LHCN-M2 (cell line): ENCODE data around the gene FABP1. TPM values are rescaled to one million over a fixed set of nuclear protein-coding genes. Genes with fewer than 3 reads are reported as not detected.

ENCODE experiments used
- DNase-seq: peaks from one replicate; pipeline ENCODE4 v3.0.0-alpha.2; 2012; ENCODE audit warnings: low read depth
- total RNA-seq: library from RNA; depleted of rRNA; stranded (reverse); fragments of >200 nt; gene quantifications from 2 replicates; pipeline ENCODE4 v1.2.3, GENCODE V29; 2014

The FABP1 gene
- total RNA-seq, 1 experiment from 2014 or later = not detected

DNA sequence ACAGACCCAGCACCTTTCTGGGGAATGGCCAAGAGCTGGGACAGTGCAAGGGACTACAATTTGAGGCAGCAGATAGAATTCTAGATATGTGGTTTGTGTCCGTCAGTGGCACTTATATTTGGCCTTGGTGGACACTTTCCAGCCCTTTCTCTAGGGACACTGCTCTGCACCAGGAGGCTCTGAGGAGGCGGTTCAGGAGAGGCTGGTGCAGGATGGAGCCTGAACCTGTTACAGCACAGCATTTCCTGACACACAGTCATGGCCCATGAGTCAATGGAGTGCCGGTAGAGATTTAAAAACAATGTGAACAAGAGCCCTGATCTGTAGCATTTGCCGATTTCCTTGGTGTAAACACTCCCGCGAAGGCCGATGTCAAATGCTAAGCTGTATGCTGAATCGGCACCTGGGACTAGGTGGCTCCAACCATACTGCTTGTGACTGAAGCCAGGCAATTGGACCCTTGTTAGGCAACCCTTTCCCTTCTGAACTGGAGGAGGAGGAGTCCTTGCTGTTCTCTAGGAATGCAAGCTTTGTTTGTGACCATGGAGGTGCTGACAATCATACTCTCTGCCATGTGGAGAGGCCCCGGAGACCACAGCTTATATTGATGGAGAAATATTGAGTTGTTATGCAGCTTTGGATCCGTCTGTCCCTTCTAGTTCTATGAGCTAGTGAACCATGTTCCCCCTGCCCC, 11.9 kb downstream of the FABP1 start:
- no peak for DNase-seq

GRCh38 chr2:88114889-88115288, 13.0 kb downstream of the FABP1 start:
- DNase-seq = no peak

DNA sequence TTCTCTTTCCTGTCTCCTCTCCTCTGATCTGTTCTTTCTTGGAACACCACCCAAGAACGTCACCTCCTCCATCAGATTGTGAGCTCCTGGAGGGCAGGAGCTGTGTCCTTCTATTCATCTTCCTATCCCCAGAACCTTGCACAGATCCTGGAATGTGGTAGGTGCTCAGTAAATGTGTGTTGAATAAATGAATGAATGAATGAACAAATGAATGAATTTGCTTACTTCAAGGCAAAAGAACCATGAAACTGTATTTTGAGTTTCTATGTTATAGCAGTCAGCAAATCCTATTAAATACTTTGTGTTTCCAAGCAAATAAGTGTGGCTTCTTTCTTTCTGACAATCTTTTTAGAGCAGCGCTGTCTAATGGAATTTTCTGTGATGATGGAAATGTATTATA, 14.8 kb downstream of the FABP1 start:
- DNase-seq = no peak

DNA sequence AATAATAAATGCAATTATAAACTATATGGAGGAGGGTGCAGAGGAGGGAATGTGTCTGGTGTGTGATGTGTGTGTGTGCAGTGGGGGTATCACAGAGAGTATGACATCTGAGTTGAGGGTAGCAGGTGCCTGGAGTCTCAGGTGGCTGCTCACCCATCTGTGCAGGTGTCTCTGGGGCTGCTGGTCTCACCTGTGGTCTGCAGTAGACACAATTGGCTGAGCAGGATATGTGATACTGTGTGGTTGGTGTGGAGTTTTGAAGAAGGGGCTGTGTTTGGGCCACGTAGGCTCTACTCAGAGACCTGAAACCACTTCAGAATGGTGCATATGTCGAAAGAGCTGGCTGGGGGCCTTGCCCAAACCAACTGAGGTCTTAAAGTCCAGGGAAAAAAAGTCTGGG, 17.0 kb downstream of the FABP1 start:
- no peak for DNase-seq

DNA sequence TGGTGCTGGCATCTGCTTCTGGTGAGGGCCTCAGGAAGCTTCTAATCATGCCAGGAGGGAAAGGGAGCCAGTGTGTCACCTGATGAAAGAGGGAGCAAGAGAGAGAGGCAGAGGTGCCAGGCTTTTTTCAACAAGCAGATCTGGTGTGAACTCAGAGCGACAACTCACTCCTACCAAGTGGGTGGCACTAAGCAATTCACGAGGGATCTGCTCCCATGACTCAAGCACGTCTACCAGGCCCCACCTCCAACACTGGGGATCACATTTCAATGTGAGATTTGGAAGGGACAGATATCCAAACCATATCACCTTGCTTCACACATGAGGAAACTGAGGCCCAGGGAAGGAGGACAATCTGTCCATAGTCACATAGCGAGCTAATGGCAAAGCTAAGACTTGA, 19.1 kb downstream of the FABP1 start:
- no peak for DNase-seq

DNA sequence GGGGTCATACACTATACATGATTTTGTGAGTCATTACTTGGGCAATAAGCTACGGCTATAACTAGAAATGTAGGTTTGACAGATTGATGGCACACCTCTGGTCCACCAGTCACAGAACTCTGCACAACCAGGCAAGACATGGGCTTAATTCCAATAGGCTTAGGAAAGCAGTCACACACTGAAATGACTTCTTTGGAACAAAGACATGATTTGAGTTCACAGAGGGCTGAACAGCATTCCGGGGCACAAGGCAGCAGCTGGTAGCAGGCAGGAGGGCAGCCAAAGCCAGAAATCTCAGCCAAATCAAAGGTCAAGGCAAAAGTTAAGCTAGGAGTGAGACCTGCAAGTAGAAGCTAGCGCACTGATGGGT, 27.4 kb downstream of the FABP1 start:
- no peak for DNase-seq

DNA sequence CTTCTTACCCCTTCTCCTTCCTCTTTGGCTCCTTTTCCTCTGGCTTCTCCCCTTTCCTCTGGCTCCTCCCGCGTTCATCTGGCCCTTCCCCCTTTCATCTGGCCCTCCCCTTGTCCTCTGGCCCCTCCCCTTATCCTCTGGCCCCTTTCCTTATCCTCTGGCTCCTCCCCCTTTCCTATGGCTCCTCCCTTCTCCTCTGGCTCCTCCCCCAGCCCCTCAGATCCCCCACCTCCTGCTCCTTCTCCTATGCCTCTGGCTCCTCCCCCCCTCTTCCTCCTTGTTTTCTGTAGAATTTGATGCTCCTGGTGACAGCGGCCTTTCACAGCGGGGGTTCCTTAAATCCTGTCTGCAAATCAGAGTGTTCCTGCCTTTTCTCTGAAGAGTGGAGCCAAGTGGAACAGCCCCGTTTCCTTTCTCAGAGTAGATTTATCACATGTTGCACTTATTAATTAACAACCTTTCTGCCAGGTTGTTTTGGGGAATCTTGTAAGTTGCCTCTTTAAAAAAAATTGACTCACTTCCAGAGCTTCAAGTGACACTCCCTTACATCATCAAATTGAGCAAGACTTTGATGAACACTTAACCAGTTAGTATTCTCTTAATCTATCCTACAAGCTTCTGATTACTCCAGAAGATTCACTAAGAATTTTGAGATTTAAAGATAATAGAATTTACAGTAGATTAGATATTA, 27.9 kb downstream of the FABP1 start:
- peak; percentile 24 for DNase-seq

DNA sequence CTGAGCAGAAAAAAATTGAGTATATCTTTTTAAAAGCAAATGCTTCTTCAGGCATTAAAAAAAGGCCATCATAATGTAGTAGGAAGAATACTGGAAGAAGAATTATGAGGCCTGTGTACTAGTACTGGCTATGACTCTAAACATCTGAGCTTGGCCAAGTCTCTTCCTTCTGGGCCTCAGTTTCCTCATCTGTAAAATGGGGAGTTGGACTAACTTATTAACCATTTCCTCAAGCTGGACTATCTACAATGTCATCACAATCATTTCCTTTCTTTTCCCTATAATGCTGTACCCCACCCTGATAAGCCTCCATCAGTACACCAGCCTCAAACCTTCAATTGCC, 29.3 kb downstream of the FABP1 start:
- DNase-seq = no peak

GRCh38 chr2:88097891-88098557, 29.8 kb downstream of the FABP1 start:
- DNase-seq = no peak

DNA sequence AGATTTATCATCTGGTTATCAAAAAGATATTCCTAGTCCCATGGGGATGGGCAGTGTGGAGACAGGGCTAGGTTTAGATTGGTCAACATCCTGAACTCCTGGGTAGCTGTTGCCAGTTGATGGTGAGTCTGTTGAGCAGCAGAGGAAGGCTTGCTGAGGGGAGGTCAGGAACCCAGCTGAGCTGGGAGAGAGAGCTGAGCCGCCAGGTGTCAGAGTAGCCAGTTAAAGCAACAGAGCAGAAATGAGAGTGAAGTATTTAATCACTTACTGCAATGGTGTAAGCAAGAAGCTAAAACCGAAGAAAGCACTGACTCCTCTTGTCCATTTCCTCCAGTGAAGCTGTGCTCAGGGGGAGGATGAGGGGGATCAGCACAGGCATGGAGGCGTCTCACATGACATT, 30.7 kb downstream of the FABP1 start:
- DNase-seq = no peak

GRCh38 chr2:88096708-88097107, 31.2 kb downstream of the FABP1 start:
- DNase-seq = no peak

DNA sequence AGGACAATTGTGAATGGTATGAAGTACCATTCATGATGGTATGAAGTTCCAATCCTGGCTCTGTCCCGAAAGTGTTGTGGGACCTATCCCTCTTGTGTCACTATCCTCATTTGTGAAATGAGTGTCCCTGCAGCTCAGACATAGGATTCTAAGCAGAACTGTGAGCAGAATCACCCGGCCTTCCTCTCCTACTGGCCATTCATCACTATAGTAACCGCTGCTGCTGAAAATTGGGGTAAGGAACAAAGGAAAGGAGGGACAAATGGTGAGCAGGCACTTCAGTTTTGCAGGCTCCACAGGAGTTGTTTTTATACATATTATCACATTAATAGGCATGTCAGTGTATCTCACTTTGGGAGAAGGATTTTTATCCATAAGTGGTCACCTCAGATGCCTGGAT, 32.8 kb downstream of the FABP1 start:
- no peak for DNase-seq

GRCh38 chr2:88092773-88093172, 35.1 kb downstream of the FABP1 start:
- no peak for DNase-seq

DNA sequence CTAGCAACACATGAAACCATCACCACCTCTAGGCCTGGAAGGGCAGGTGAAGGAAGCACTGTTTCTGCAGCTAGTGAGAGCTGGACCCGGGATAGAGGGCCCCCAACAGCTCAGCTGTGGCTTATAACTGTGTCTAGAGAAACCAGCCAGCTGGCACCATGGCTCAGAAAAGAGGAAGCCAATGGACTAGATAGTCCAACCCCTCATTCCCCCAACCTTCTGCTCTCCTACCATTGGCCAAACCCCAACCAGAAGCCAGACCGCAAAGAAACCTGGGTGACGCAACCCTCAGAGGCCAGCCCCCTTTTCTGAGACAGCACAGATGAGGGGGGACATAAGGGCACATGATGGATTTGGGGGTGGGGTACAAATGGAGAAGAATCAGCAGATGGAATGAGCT, 35.9 kb downstream of the FABP1 start:
- DNase-seq = no peak

DNA sequence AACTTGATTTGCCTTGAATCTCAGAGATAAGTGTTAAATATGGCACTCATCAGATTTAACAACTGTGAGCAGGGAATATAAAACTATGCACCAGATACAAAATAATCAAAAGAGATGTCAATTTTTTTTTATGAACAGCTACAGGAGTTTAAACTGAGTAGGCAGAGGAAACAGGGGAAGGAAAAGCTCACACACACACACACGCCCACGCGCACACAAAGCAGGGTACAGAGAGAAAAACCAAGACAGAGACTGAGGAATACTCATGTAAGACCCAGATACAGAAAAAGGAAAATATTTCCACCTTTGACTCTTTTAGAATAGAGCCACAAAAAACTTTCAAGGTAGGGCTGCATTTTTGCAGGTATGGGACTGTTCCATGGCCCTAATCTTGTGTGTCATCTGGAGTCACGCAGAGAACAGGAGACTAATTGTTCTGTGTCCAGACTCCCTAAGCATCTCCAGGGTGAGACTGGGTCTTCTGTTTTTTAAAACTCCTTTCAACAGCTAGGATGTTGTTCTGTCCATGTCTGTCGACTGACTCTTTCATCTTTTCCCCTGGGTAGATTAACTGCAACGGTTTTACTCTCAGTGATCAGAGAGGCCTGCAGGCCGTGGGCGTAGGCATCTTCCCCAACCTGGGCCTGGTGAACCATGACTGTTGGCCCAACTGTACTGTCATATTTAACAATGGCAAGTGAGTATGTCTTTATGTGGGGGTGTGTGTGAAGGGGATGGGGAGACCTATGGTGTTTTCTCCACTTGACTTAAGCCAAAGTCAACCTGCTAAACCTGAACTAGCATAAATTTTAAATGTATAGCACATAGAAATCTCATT, 37.2 kb downstream of the FABP1 start:
- no peak for DNase-seq

DNA sequence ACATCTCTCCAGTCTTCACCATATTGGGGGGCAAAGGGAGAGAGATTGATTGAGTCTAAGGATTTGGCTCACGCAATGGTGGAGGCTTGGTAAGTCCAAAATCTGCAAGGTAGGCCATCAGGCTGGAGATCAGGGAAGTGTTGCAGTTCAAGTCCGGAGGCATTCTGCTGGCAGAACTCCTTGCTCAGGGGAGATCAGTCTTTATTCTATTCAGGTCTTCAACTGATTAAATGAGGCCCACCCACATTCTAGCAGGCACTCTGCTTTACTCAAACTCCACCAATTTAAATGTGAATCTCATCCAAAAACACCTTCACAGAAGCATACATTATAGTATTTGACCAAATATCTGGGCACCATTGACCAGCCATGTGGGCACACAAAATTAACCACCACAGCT, 38.9 kb downstream of the FABP1 start:
- no peak for DNase-seq

- DNase-seq = no peak
These were observed 40.1 kb downstream of the FABP1 start for GRCh38 chr2:88087763-88088162.

- DNase-seq = no peak
These were observed 40.8 kb downstream of the FABP1 start for GRCh38 chr2:88087073-88087472.

GRCh38 chr2:88086401-88086800, 41.5 kb downstream of the FABP1 start:
- DNase-seq = no peak

GRCh38 chr2:88085602-88086001, 42.3 kb downstream of the FABP1 start:
- no peak for DNase-seq

- DNase-seq = no peak
These were observed 42.8 kb downstream of the FABP1 start for GRCh38 chr2:88085099-88085498.

DNA sequence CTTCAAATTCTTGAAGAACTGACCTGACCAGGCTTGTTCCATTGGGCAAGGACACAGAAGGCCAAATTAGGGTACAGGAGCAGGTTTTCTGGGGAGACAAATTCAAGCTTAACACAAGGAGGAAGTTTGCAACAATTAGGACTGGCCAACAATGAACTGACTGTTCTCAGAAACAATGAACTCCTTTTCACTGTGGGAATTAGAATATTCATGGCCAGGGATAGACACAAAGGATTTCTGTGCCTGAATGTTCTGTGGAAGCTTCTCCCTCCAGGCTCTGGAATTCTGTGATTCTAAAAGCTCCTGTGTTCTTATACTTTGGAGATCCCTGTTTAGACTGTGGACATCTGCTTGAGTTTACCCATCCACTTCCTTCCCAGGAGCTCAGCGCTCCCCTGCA, 45.1 kb downstream of the FABP1 start:
- no peak for DNase-seq
